A549 (cell line): Measurements from ENCODE around the gene ABL1. TPM values are rescaled to one million over a fixed set of nuclear protein-coding genes. Genes with fewer than 3 reads are reported as not detected.

Experiments used
- ATAC-seq, 2 experiments: fragments of 200-7000 bp in 1 of 2; fragments of >200 bp in 1 of 2; cut with Nextera tagmentation in 1 of 2; cut with Tn5 transposase in 1 of 2; 3 replicates each; pipeline versions ENCODE4 v1.8.0 to v1.9.1; 2018 to 2020; ENCODE audit warnings: mild to moderate bottlenecking in 1 of 2, moderate library complexity in 1 of 2
- CTCF ChIA-PET: fragments of 300-600 bp; sonication (Branson Sonifier 250); formaldehyde crosslinking; extraction: SDS; loops from one replicate; lab custom pipeline; 2021; ENCODE audit warnings: antibody characterized with exemption, inconsistent platforms; lab: Yijun Ruan, JAX
- POLR2A ChIA-PET: fragments of 350-600 bp; formaldehyde crosslinking; extraction: SDS; loops from one replicate; lab custom pipeline; 2021; ENCODE audit warnings: antibody characterized with exemption, inconsistent platforms; lab: Yijun Ruan, JAX
- DNase-seq, 2 experiments: peaks; one replicate each; pipeline versions ENCODE4 v3.0.0 to v3.0.0-alpha.2; 2011 to 2016; ENCODE audit warnings: low read depth in 1 of 2, low spot score in 1 of 2
- FAIRE-seq: peaks from 2 replicates; lab custom pipeline; 2011; peaks lifted over from hg19 to GRCh38; lab: Jason Lieb, UNC
- H3K27ac ChIP-seq, 2 experiments: fragments of >200 bp; sonication (Bioruptor Twin); formaldehyde crosslinking; 3 replicates each; pipeline ENCODE4 v1.5.1; 2016 to 2017
- H3K4me1 ChIP-seq: fragments of >200 bp; sonication (Bioruptor Twin); formaldehyde crosslinking; 3 replicates; pipeline ENCODE4 v1.6.1; 2016
- H3K4me2 ChIP-seq: fragments of >200 bp; sonication (Bioruptor Twin); formaldehyde crosslinking; 3 replicates; pipeline ENCODE4 v1.6.1; 2016
- H3K4me3 ChIP-seq: fragments of >200 bp; sonication (Bioruptor Twin); formaldehyde crosslinking; 3 replicates; pipeline ENCODE4 v1.5.1; 2016
- H3K9me3 ChIP-seq: fragments of >200 bp; sonication (Bioruptor Twin); formaldehyde crosslinking; 3 replicates; pipeline ENCODE4 v1.6.1; 2016
- BHLHE40 ChIP-seq: IDR thresholded peaks from 2 replicates; pipeline ENCODE4 v1.6.1; 2012; ENCODE audit warnings: low read depth, low read length, inconsistent platforms
- FOXS1 ChIP-seq: fragments of 250-450 bp; sonication (Bioruptor Pico); IDR thresholded peaks from 2 replicates; pipeline ENCODE4 v1.5.0; 2020; ENCODE audit warnings: mild to moderate bottlenecking, moderate library complexity
- GATA3 ChIP-seq: IDR thresholded peaks from 2 replicates; pipeline ENCODE4 v1.6.1; 2012; ENCODE audit warnings: borderline replicate concordance
- HEYL ChIP-seq: fragments of 250-450 bp; sonication (Bioruptor Pico); IDR thresholded peaks from 2 replicates; pipeline ENCODE4 v1.8.0; 2021; ENCODE audit warnings: mild to moderate bottlenecking, moderate library complexity
- HOXA7 ChIP-seq: fragments of 250-450 bp; sonication (Bioruptor Pico); IDR thresholded peaks from 2 replicates; pipeline ENCODE4 v1.5.0; 2020; ENCODE audit warnings: mild to moderate bottlenecking, moderate library complexity
- HOXB13 ChIP-seq: fragments of 250-450 bp; sonication (Bioruptor Pico); IDR thresholded peaks from 2 replicates; pipeline ENCODE4 v1.5.0; 2020; ENCODE audit warnings: low read depth, mild to moderate bottlenecking, moderate library complexity
- HOXB5 ChIP-seq: fragments of 250-450 bp; sonication (Bioruptor Pico); IDR thresholded peaks from 2 replicates; pipeline ENCODE4 v1.5.0; 2020; ENCODE audit warnings: mild to moderate bottlenecking, moderate library complexity
- JUN ChIP-seq, 2 experiments: fragments of >200 bp; sonication (Bioruptor Twin); formaldehyde crosslinking; IDR thresholded peaks; 2 replicates in 1 of 2; 3 replicates in 1 of 2; pipeline ENCODE4 v1.6.1; 2016 to 2017
- MAZ ChIP-seq: fragments of 150-350 bp; IDR thresholded peaks from 2 replicates; pipeline ENCODE4 v1.6.1; 2014; ENCODE audit warnings: antibody characterized with exemption, low read depth, low read length, borderline replicate concordance
- NPAS2 ChIP-seq: fragments of 250-450 bp; sonication (Bioruptor Pico); IDR thresholded peaks from 2 replicates; pipeline ENCODE4 v1.8.0; 2022; ENCODE audit warnings: mild to moderate bottlenecking, moderate library complexity, borderline replicate concordance
- PHF8 ChIP-seq: fragments of 200-600 bp; sonication (generic); IDR thresholded peaks from 2 replicates; pipeline ENCODE4 v1.6.1; 2016; ENCODE audit warnings: low read depth, mild to moderate bottlenecking, antibody characterized with exemption, moderate library complexity, borderline replicate concordance
- POLR2AphosphoS2 ChIP-seq: conservative IDR thresholded peaks from 2 replicates; pipeline ENCODE4 v1.6.1; 2012; ENCODE audit warnings: low read length, improper control_type of control experiment, inconsistent platforms
- RAD21 ChIP-seq, 2 experiments: fragments of >200 bp in 1 of 2; sonication (Bioruptor Twin) in 1 of 2; formaldehyde crosslinking in 1 of 2; IDR thresholded peaks in 1 of 2; conservative IDR thresholded peaks in 1 of 2; 2 replicates in 1 of 2; 3 replicates in 1 of 2; pipeline ENCODE4 v1.6.1; 2012 to 2018; ENCODE audit warnings: inconsistent platforms in 1 of 2
- RCOR1 ChIP-seq: fragments of 150-350 bp; IDR thresholded peaks from 2 replicates; pipeline ENCODE4 v1.6.1; 2014; ENCODE audit warnings: antibody characterized with exemption, low read length, low read depth
- RNF2 ChIP-seq: fragments of 200-600 bp; sonication (generic); IDR thresholded peaks from 2 replicates; pipeline ENCODE4 v1.6.1; 2016; ENCODE audit warnings: low read depth, mild to moderate bottlenecking, antibody characterized with exemption, moderate library complexity, borderline replicate concordance
- TP53 ChIP-seq: fragments of 250-450 bp; sonication (Bioruptor Pico); IDR thresholded peaks from 2 replicates; pipeline ENCODE4 v1.5.0; 2021; ENCODE audit warnings: mild to moderate bottlenecking, moderate library complexity
- ZSCAN20 ChIP-seq: fragments of 250-450 bp; sonication (Bioruptor Pico); IDR thresholded peaks from 2 replicates; pipeline ENCODE4 v1.8.0; 2022; ENCODE audit warnings: mild to moderate bottlenecking, moderate library complexity
- WGBS: methylation state at CpG from one replicate; pipeline ENCODE4 v1.1.6; 2017; ENCODE audit errors: missing lambda C conversion rate; 5-methylcytosine and 5-hydroxymethylcytosine counted together
- polyA plus RNA-seq, 4 experiments: library from polyadenylated mRNA; depleted of rRNA in 3 of 4; stranded (reverse); fragments of >200 nt; fragmentation: RNase III in 1 of 4; extraction: RNeasy Plus Mini Kit Qiagen cat#74134 plus additional on column Dnase treatment in 1 of 4; gene quantifications; 2 replicates in 3 of 4; 3 replicates in 1 of 4; pipeline ENCODE4 v1.2.3, GENCODE V29; 2011 to 2017
- TF ChIP-seq, protein P1 (sequence below): IDR thresholded peaks from 2 replicates; pipeline ENCODE4 v1.6.1; 2012; ENCODE audit warnings: low read depth, borderline replicate concordance
- TF ChIP-seq, protein P2 (sequence below): fragments of >200 bp; sonication (Bioruptor Twin); formaldehyde crosslinking; IDR thresholded peaks from 2 replicates; pipeline ENCODE4 v1.6.1; 2016
- TF ChIP-seq, protein P3 (sequence below): fragments of 150-350 bp; IDR thresholded peaks from 2 replicates; pipeline ENCODE4 v1.6.1; 2014; ENCODE audit warnings: low read depth, mild to moderate bottlenecking, low read length
- TF ChIP-seq, protein P4 (sequence below): fragments of >200 bp; sonication (Bioruptor Twin); formaldehyde crosslinking; IDR thresholded peaks from 3 replicates; pipeline ENCODE4 v1.5.1; 2016

ABL1 gene
- polyA plus RNA-seq, 2 of the 4 experiments (the other 2 are of a cell fraction) = 26.5 to 32.4 TPM

DNA sequence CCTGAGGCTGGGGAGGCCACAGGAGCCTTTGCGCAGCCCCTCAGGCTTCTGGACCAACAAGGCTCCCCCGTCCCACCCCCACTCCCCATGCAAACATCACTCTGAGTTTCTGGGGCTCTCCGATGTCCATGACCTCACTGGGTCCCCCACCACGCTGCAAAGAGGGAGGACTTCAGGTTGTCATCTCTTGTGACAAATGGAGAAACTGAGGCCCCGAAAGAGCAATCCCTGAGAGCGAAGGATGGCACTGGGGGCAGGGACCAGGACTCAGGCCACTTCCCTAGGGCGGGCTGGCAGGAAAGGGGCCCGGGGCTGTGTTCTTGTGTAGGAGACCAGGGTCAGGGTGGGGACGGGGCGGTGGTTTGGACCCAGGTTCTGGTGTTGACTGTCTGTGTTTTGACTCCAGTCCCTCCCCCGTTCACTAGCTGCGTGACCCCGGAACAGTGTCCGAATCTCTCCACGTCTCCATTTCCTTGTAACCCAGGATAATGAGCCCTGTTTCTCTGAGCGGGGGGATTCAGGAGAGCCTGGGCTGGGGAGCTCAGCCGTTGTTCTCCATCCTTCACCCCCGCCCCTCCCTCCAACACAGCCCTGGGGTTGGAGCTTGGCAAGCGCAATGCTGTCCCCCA is 90.1 kb downstream of the ABL1 start:
- no peak for TF ChIP-seq RNF2
- no peak for TF ChIP-seq BHLHE40
- no peak for TF ChIP-seq RAD21 (conservative IDR thresholded peaks at IDR 0.05 in 1 of 2, IDR thresholded peaks at IDR 0.05 in 1 of 2)
- TF ChIP-seq RCOR1 = no peak
- TF ChIP-seq POLR2AphosphoS2 = no peak
- TF ChIP-seq TP53 (CRISPR knock-in tag) = no peak
- no peak for TF ChIP-seq PHF8
- no peak for TF ChIP-seq JUN (IDR thresholded peaks at IDR 0.05)
- TF ChIP-seq, protein P1, sequence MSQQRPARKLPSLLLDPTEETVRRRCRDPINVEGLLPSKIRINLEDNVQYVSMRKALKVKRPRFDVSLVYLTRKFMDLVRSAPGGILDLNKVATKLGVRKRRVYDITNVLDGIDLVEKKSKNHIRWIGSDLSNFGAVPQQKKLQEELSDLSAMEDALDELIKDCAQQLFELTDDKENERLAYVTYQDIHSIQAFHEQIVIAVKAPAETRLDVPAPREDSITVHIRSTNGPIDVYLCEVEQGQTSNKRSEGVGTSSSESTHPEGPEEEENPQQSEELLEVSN = no peak
- no peak for TF ChIP-seq FOXS1 (CRISPR knock-in tag)
- no peak for TF ChIP-seq HOXA7 (CRISPR knock-in tag)
- TF ChIP-seq, protein P2, sequence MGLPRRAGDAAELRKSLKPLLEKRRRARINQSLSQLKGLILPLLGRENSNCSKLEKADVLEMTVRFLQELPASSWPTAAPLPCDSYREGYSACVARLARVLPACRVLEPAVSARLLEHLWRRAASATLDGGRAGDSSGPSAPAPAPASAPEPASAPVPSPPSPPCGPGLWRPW = no peak
- TF ChIP-seq HOXB5 (CRISPR knock-in tag) = no peak
- no peak for TF ChIP-seq MAZ
- TF ChIP-seq HEYL = no peak
- TF ChIP-seq, protein P3, sequence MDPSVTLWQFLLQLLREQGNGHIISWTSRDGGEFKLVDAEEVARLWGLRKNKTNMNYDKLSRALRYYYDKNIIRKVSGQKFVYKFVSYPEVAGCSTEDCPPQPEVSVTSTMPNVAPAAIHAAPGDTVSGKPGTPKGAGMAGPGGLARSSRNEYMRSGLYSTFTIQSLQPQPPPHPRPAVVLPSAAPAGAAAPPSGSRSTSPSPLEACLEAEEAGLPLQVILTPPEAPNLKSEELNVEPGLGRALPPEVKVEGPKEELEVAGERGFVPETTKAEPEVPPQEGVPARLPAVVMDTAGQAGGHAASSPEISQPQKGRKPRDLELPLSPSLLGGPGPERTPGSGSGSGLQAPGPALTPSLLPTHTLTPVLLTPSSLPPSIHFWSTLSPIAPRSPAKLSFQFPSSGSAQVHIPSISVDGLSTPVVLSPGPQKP = no peak
- TF ChIP-seq HOXB13 (CRISPR knock-in tag) = no peak
- TF ChIP-seq, protein P4, sequence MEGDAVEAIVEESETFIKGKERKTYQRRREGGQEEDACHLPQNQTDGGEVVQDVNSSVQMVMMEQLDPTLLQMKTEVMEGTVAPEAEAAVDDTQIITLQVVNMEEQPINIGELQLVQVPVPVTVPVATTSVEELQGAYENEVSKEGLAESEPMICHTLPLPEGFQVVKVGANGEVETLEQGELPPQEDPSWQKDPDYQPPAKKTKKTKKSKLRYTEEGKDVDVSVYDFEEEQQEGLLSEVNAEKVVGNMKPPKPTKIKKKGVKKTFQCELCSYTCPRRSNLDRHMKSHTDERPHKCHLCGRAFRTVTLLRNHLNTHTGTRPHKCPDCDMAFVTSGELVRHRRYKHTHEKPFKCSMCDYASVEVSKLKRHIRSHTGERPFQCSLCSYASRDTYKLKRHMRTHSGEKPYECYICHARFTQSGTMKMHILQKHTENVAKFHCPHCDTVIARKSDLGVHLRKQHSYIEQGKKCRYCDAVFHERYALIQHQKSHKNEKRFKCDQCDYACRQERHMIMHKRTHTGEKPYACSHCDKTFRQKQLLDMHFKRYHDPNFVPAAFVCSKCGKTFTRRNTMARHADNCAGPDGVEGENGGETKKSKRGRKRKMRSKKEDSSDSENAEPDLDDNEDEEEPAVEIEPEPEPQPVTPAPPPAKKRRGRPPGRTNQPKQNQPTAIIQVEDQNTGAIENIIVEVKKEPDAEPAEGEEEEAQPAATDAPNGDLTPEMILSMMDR = no peak
- ChIA-PET CTCF (interaction anchor here (0.5 to 5.2 kb wide), 12 partner anchors 12 to 218 kb away, joined by 3 to 32 read pairs (median 3); no protein-coding TSS in a partner anchor), POLR2A (no interaction called here)
- peak overlapping the region in 1 of 2 experiments; percentile 24; a peak in 2 of 6 replicates for H3K27ac ChIP-seq
- no peak overlapping the region for H3K4me3 ChIP-seq
- peaks cover 26% of the 10 kb centered on the region for H3K4me1 ChIP-seq
- ATAC-seq (no peak), FAIRE-seq (no peak), DNase-seq (no peak)
- no peaks in the 10 kb centered on the region for H3K9me3 ChIP-seq
- H3K4me2 ChIP-seq = no peak overlapping the region
- 84% methylated on average over 15 of the region's 19 CpGs for WGBS

DNA sequence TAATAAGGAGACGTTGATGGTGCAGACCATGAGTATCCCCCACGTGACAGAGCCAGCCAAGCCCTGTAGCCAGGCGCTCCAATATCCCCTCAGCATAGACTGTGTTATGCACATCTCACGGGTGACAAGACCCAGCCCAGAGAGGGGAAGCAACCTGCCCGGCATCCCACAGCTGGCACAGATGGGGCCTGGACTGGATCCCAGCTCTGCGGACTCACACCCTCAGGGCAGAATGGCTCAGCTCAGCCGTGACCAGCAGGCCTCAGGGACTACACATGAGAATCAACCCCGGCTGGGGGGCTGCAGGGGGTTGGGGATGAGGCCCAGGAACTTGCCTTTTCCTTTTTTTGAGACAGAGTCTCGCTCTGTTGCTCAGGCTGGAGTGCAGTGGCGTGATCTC is 92.3 kb downstream of the ABL1 start:
- no peak for DNase-seq
- TF ChIP-seq, protein P4 = no peak
- TF ChIP-seq ZSCAN20 (CRISPR knock-in tag) = no peak
- no peak for TF ChIP-seq MAZ
- no peak for TF ChIP-seq NPAS2 (CRISPR knock-in tag)
- TF ChIP-seq GATA3 = no peak
- TF ChIP-seq, all 56 proteins: peak for 0
- peaks cover 29% of the 10 kb centered on the region for H3K4me1 ChIP-seq
- no peak for FAIRE-seq
- CTCF ChIA-PET = interaction anchor here (0.8 to 5.2 kb wide), 13 partner anchors 8 to 128 kb away, joined by 3 to 32 read pairs (median 7); no protein-coding TSS in a partner anchor
- 82% methylated on average over 9 of the region's 10 CpGs for WGBS
- peak overlapping the region; percentile 82 to 93 for H3K27ac ChIP-seq
- peak overlapping the region; percentile 91 for H3K4me2 ChIP-seq
- ATAC-seq = no peak
- POLR2A ChIA-PET = interaction anchor here (1.1 kb wide), 1 partner anchor 35 kb away, joined by 3 read pairs; no protein-coding TSS in a partner anchor
- no peak overlapping the region for H3K4me3 ChIP-seq
- H3K9me3 ChIP-seq = no peaks in the 10 kb centered on the region
